K562 treated with DMSO at 1 percent for 48 hours (cell line): ENCODE results near the gene HFM1. TPM values are rescaled to one million over a fixed set of nuclear protein-coding genes. Genes with fewer than 3 reads are reported as not detected.

ENCODE experiments used
- total RNA-seq: library from RNA; unstranded; fragments of 300-600 nt; gene quantifications from 2 replicates; pipeline ENCODE4 v1.2.3, GENCODE V29; 2022; ENCODE audit warnings: low replicate concordance; ENCODE audit errors: extremely low read depth

The HFM1 gene
- not detected in 2 replicates for total RNA-seq

DNA sequence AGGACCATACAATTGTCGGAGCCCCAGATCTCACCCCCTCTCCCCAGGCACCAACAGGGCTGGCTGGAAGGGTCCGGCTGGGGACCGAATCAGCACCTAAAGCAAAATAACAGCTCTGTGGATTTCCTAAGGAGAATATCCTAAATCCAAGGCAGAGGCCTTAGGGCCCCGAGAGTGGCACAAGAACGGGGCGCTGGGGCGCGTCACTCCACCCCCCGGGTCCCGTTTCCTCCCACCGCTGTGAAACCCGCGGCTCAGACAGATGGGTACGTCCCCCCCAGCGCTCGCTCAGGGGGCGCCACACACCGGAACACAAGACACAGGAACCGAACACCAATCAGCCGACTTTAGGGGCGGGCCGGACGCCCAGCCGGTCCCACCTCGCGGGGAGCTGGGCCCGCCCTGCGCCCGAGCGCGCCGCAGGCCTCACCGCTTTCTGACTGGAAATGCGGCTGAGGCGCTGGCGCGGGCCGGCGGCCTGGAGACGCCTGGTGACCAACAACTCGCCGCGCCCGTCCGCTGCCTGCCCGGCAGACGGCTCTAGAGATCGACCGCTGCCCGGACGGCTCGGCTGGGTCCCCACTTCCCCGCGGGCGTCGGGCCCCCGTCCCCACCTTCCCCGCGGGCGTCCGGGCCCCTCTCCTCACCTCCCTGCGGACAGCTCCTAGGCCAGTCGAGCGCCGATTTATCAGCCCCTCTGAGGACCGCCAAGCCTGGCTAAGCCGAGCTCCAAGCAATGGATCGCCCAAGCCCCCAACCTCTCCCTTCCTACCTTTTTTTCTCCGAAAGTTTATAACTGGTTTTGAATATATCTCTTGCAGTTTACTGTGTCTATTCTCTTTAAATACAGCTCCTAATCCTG, at the start of gene HFM1:
HFM1 (minus strand) TSS at position 687 of the 862 bp plus-strand sequence. CDS start 3,755 bp downstream, outside the sequence.

Other genes starting within 250 kb of the HFM1 start
- not detected in 2 replicates for gene CDC7, start 96.0 kb upstream of the HFM1 start, total RNA-seq